NCI-H345 treated with DMSO at 0.1 percent for 48 hours (cell line): Measurements from ENCODE around the gene CAMK2G.

Experiments
- DNase-seq: peaks from one replicate; lab custom pipeline; 2025; ENCODE audit not compliant: unreplicated experiment; lab: John Stamatoyannopoulos, UW

The CAMK2G gene

GRCh38 chr10:73884017-73884416 is 9.7 kb upstream of the CAMK2G start:
- DNase-seq = no peak

DNA sequence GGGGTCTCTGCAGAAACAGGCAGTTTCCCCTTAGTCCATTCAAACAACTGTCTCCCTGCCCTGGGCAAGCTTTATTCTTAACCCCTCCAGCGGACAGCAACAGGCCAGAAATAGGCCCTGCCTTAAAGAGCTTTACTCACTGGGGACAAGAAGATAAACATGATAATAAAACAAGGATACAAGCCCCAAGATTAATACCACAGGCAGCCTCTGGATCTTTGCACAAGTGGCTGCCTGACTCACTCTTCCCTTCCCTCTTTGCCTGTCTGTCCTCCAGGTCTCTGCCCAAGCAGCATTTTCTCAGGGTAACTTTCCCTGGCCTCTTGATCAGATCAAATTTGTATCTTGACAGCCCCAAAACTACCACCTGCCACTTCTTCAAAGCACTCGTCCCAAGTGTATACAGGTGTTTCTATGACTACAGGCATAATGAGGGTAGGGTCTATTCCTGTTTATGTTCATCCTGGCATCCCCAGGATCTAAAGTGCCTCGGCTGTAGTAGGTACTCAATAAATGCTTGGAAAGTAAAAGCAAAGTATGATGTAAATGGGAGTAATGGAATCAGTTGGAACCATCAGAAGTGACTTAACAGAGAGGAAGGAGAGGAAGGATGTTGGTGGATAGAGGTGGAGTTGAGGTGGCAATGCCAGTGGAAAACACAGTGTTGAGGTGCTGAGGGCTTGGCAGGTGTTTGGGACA is 7.0 kb upstream of the CAMK2G start:
- no peak for DNase-seq

DNA sequence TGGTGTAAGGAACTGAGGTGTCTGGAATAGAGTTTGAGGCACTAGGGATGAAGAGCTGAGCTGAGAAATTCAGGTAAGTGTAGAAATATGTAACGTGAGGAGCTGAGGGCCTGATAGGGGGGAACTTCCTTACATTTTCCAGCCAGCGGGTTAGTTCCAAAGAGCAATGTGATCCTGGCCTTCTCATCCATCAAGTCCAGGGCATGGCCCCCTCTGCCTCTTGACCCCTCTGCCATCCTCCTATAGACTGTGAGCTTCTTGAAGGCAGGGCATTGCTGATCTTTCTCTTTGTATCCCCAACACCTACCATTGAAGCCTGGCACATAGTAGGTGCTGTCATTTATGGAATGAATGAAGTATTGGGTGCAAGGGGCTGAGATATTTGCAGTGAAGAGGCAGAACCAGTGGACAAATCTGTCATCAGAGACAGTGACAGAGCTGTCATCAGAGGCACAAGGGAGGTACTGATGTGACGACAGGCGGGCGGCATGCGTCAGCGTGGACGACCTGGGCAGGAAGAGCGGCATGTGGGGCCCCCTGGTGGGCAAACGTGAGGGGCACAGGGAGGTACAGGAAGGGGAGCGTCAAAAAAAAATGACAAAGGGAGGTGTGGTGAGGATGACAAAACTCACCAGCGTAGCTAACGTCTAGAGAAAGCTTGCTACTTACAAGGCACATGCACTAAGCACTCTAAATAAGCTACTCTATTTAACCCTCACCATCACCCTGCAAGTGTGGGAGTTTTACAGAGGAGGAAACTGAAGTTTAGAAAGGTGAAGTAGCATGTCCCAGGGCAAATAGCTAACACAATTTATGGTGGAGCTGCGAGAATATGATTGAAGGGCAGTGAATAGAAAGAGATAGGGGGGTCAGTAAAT is 5.2 kb upstream of the CAMK2G start:
- peak; percentile 60 for DNase-seq

DNA sequence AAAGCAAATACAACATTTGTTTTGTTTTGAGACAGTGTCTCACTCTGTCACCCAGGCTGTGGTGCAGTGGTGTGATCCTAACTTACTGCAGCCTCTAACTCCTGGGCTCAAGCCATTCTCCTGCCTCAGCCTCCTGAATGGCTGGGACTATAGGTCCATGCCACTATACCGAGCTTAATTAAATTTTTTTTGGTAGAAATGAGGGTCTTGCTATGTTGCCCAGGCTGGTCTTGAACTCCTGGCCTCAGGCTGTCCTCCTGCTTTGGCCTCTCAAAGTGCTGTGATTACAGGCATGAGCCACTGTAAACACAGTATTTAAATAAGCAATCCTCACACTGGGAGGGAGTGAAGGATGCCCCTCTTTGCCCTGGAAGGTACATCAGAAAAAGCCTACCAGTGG is 4.0 kb upstream of the CAMK2G start:
- DNase-seq = no peak

DNA sequence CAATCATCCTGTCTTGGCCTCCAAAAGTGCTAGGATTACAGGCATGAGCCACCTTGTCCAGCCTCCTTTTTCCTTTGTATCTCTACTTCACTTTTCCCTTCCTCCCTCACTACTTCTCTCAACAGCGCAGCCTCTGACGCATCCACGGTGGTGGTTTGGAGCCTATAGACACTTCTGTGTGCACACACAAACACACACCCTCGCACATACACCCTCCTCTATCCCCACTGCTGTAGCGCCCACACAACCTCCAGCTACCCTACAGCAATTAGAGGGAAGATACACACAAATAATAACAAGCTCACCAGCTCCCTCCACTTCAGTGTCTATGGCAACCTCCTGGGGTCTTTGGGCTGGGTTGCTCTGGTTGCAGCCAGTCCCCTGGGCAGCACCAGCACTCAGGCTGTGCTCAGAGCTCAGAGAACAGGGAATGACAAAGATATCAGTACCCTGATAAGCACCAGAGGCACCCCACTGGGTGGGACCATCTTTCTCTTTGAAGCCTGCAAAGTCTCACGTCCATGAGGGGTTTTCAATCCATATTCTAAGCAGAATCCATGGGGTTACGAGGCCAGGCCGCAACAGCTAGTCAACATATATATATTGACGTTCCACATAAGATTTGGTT is 3.3 kb upstream of the CAMK2G start:
- no peak for DNase-seq

GRCh38 chr10:73876971-73877370 is 2.6 kb upstream of the CAMK2G start:
- DNase-seq = no peak

- no peak for DNase-seq
These were observed 2.2 kb upstream of the CAMK2G start for GRCh38 chr10:73876566-73876965.

GRCh38 chr10:73876157-73876556 is 1.8 kb upstream of the CAMK2G start:
- DNase-seq = no peak

DNA sequence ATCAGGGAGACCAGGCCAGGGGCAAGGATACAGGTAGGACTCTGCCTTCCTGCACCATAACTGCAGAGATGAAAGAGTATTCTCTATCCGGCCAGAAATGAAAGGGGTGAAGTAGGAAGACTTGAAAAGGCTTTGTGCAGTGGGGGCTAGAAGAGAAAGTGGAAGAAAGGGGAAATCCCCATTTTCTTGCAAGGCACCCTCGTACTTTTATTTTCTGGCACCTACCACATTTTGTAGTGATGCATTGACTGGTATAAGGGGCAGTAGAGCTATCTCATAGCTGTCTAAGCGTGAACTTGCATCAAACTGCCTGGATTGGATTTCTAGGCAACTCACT is 752 bp upstream of the CAMK2G start:
- no peak for DNase-seq

GRCh38 chr10:73873838-73874215 is 528 bp downstream of the CAMK2G start:
- DNase-seq = no peak

- DNase-seq = no peak
These were observed 1.1 kb downstream of the CAMK2G start for GRCh38 chr10:73873142-73873837.

DNA sequence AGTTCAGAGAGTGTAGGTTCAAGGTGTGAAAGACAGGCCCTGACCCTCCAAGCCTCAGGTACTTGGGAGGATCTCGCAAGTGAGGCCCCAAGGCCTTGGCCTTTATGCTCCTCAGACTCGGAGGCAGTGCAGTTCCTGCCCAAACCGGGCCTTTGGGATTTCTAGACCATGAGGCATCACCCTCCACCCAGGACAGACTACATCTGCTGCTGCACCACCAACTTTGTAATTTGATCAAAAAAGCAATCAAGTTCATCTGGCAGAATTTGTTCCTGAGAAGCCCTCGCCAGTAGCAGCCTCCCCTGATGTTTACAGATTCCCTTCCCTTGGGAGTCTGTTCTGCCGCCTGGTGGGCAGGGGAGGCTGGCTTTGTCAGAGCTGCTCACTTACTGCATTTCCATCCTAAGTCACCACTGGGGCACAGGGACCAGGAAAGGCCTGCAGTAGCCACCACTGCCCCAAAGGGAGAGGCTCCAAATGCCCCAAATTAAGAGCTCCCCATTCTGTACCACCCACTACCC is 2.1 kb downstream of the CAMK2G start:
- DNase-seq = no peak

DNA sequence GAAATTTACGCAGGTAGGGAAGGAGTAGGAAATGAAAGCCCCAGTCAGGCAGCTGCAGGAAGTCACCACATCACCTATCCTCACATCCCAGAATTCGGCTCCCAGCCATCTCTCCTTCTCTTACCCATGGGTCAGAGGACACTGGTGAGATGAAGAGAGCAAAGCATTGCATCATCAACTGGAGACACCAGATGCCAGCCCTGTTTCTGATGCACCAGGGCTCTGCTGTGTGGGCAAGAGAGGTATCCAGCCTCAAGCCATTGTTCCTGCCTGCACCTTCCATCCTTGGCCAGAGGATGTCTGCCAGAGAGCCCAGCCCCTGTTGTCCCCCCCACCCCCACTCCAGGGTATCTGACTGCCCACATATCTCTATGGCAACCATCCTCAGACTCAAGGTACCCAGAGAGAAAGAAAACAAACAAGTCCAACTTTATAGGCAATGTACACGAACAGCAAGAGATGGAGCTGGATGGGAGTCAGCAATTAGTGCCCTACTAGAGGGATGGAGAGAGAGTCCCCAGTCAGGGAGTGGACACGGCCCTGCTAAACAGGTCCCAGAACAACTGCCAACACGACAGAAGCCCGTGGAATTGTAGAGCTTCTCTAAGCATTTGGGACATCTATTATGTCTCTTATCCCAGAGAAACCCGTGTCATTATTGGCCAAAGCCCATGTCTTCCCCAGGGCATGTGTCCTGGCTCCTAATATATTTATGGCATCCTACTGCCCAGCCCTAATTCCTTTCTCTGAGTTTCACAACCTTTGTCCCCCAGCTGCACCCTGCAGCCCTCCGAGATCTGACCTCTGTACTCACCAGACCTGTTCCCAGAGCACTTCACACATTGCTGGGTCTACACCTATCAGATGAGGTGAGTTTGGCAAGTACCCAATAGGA is 2.8 kb downstream of the CAMK2G start:
- no peak for DNase-seq

DNA sequence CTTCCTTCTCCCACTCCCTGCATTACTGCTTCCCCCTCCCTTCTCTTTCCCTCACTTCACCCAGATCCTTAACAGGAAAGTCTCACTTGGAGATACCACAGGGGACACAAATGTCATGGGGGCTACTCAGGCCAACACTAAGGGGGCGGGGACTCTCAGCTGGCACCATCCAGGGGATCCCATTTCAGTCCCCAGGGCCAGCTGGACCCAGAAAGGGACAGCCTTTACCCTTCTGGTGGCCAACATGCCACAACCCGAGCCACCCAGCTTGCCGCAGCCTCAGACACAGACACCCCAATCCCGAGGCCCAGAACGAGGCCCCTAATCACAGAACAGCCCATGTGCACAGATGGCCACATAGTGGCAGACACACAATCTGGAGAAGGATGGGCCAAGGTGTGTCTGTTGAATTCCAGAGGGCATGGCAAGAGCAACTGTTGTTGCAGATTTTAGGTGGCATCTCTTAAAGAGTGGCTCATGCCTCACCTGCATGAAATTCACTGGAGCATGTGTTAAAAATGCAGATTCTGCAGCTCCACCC is 5.6 kb downstream of the CAMK2G start:
- no peak for DNase-seq

DNA sequence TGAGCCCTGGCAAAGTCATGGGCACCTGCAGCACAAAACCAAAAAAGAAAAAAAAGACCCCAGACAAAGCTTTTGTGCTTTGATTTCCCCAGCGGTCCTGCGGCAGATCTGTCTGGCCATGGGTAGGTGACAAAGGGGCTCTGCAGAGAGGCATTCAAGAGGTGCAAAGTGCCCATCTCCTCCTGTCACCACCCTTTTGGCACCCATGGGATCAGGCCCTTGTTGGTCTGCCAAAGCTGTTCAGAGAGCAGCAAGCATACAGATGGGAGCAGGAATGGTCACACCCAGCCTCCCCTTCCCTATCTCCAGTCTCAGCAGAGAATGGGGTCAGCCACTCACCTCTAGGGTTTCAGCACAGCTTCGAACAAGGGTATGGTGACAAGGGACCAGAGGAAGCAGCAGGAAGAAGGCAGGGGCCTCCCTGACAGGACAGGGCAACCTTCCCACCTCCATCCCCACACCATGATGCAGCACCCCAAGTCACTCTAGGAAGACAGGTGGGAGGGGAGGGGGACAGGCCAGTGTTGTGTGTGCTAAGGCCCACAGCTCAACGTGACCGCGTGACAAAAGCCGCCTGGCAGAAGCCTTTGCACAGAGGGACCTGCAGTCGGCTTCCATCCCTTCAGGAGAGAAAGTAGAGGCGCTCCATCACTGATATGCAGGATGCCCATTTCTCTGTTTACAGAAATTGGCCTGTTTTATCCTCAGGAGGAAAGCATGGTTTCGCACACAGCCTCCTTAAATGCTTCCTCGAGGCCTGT is 6.3 kb downstream of the CAMK2G start:
- DNase-seq = no peak

DNA sequence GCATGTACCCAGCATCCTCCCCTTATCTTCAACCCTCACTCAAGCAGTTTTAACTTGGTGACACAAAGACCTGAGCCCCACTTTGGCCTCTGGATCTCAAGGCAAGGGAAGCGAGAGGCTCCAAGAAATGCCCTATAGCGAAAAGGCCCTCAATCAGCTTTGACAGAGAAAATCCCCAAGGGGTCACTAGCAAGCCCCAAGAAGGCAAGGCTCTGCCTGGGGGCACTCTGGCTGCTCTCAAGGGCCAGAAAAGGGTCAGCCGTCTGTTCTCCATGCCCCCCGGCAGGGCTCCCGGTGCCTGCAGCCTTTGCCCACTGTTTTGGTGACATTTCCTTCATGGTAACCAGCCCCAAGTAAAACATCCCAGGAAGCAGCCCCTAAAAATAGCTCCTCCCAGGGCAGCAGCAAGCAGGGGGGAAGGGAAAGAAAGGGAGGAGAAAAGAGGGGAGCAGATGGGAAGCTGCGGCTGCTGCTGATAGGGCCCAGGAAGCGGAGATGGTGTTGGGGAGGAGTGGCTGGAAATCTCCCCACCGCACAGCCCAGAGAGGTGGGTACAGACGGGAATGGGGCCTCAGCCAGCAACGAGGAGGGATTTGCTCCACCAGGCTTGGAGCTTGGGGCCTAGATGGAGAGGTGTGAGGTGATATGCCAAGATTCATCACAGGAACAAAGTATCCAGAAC is 7.1 kb downstream of the CAMK2G start:
- no peak for DNase-seq

- no peak for DNase-seq
These were observed 7.7 kb downstream of the CAMK2G start for GRCh38 chr10:73866621-73867020.
